Common myeloid progenitor, CD34-positive (primary cell): Measurements from ENCODE around the gene TMEM141.
"Not testable (repeated sequence)": the region's sequence is repeated elsewhere in the genome, so short reads cannot be mapped to it uniquely, and the experiment has no call there.

Source experiments
- CTCF ChIA-PET: fragments of 350-600 bp; sonication (Branson Sonifier 250); formaldehyde crosslinking; loops from one replicate; lab custom pipeline; 2021; ENCODE audit warnings: antibody characterized with exemption; lab: Charles Lee
- POLR2A ChIA-PET: fragments of 350-600 bp; sonication (Branson Sonifier 250); formaldehyde crosslinking; loops from one replicate; lab custom pipeline; 2021; ENCODE audit warnings: antibody characterized with exemption; lab: Charles Lee
- DNase-seq, 3 donors: peaks; one replicate each; pipeline versions ENCODE4 v3.0.0 to v3.0.0-alpha.2; 2013
- H3K27ac ChIP-seq, 2 experiments: 1 replicate in 1 of 2; 2 replicates in 1 of 2; pipeline ENCODE4 v1.7.0; 2013; ENCODE audit warnings: inconsistent platforms in 2 of 2, low read length in 2 of 2, mild to moderate bottlenecking in 2 of 2, low read depth in 1 of 2, moderate library complexity in 1 of 2; ENCODE audit not compliant: severe bottlenecking in 2 of 2, insufficient read depth in 1 of 2, poor library complexity in 1 of 2
- H3K27me3 ChIP-seq, 5 experiments: replicated peaks in 2 of 5; 1 replicate in 3 of 5; 2 replicates in 2 of 5; pipeline versions ENCODE4 v1.6.1 to v1.7.0; 2013; ENCODE audit warnings: low read length in 4 of 5, mild to moderate bottlenecking in 2 of 5, moderate library complexity in 2 of 5, inconsistent platforms in 1 of 5; ENCODE audit not compliant: insufficient read depth in 5 of 5, control insufficient read depth in 4 of 5
- H3K36me3 ChIP-seq, 4 experiments: 1 replicate in 2 of 4; 2 replicates in 2 of 4; pipeline versions ENCODE4 v1.6.1 to v1.7.0; 2013; ENCODE audit warnings: low read length in 3 of 4, control low read depth in 1 of 4, mild to moderate bottlenecking in 1 of 4; ENCODE audit not compliant: control insufficient read depth in 4 of 4, insufficient read depth in 4 of 4
- H3K4me1 ChIP-seq, 4 experiments: 1 replicate in 3 of 4; 2 replicates in 1 of 4; pipeline versions ENCODE4 v1.6.1 to v1.7.1; 2013; ENCODE audit warnings: low read length in 3 of 4, mild to moderate bottlenecking in 3 of 4, control low read depth in 1 of 4, inconsistent platforms in 1 of 4, moderate library complexity in 1 of 4; ENCODE audit not compliant: control insufficient read depth in 4 of 4, insufficient read depth in 4 of 4; ENCODE audit errors: control extremely low read depth in 1 of 4
- H3K4me3 ChIP-seq, 7 experiments: 1 replicate in 4 of 7; 2 replicates in 3 of 7; pipeline versions ENCODE4 v1.5.1 to v1.7.0; 2013; ENCODE audit warnings: mild to moderate bottlenecking in 7 of 7, low read length in 6 of 7, moderate library complexity in 6 of 7, inconsistent platforms in 2 of 7, low read depth in 2 of 7, control low read depth in 1 of 7; ENCODE audit not compliant: insufficient read depth in 4 of 7, control insufficient read depth in 1 of 7; ENCODE audit errors: extremely low read depth in 1 of 7
- H3K9me3 ChIP-seq, 5 experiments: 1 replicate in 4 of 5; 2 replicates in 1 of 5; pipeline versions ENCODE4 v1.6.1 to v1.7.1; 2013; ENCODE audit warnings: low read length in 4 of 5, mild to moderate bottlenecking in 2 of 5, inconsistent platforms in 1 of 5, low read depth in 1 of 5, moderate library complexity in 1 of 5; ENCODE audit not compliant: control insufficient read depth in 4 of 5, insufficient read depth in 2 of 5; ENCODE audit errors: control extremely low read depth in 1 of 5
- WGBS: methylation state at CpG from one replicate; pipeline ENCODE4 v1.1.5; 2013; ENCODE audit not compliant: insufficient coverage; 5-methylcytosine and 5-hydroxymethylcytosine counted together

TMEM141 gene

DNA sequence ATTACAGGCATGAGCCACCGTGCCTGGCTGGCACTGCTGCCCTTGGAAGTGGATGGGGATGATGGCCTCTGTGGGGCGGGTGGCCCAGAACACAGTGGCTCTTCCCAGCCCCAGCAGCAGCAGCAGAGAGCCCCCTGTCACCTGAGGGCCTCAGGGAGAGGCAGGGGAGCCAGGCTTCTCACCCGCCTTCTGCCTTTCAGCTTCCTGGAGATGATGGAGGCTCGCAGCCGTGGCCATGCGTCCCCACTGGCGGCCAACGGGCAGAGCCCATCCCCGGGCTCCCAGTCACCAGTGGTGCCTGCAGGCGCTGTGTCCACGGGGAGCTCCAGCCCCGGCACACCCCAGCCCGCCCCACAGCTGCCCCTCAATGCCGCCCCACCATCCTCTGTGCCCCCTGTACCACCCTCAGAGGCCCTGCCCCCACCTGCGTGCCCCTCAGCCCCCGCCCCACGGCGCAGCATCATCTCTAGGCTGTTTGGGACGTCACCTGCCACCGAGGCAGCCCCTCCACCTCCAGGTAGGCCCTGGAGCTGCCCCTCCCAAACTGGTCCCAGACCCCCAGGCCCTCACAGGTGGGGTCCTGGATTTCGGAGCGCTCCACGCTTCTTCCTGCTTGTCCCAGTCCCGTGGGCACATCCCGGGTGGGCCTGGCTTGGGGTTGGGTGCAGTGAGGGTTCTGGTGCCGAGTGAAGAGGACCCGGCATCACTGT is 46.2 kb downstream of the TMEM141 start:
- no peak for DNase-seq
- no peak overlapping the region for H3K27ac ChIP-seq
- no peaks in the 10 kb centered on the region for H3K9me3 ChIP-seq
- POLR2A ChIA-PET: no interaction called here
- peaks cover 0 to 37% (median 22%) of the 10 kb centered on the region in 4 experiments for H3K36me3 ChIP-seq
- no peaks in the 10 kb centered on the region for H3K27me3 ChIP-seq
- CTCF ChIA-PET: interaction anchor here (0.7 kb wide), 1 partner anchor 13 kb away, joined by 4 read pairs; no protein-coding TSS in a partner anchor
- peaks cover 0 to 14% (median 8%) of the 10 kb centered on the region in 4 experiments for H3K4me1 ChIP-seq
- H3K4me3 ChIP-seq: no peak overlapping the region
- 99% methylated on average over 18 of the region's 27 CpGs for WGBS

DNA sequence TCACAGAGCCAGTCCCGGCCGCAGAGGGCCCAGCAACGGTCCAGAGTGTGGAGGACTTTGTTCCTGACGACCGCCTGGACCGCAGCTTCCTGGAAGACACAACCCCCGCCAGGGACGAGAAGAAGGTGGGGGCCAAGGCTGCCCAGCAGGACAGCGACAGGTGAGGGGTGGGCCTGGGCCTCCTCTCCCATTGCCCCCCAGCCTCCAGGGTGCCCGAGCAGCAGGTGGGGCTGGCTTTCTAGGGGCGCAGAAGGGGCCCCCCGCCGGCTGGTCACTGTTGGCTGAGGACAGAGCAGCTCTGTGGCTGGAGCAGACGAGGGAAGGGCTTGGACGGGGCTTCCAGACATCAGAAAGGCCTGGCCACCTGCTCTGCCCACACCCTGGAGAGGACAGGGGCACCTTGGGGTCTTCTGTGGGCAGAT is 46.7 kb downstream of the TMEM141 start:
- H3K27me3 ChIP-seq, H3K9me3 ChIP-seq, CTCF ChIA-PET, POLR2A ChIA-PET, H3K4me3 ChIP-seq, H3K27ac ChIP-seq, DNase-seq: not testable (repeated sequence)
- H3K36me3 ChIP-seq: peaks cover 0 to 33% (median 18%) of the 10 kb centered on the region in 4 experiments
- 94% methylated on average over 10 of the region's 15 CpGs for WGBS
- H3K4me1 ChIP-seq: peaks cover 0 to 18% (median 12%) of the 10 kb centered on the region in 4 experiments

DNA sequence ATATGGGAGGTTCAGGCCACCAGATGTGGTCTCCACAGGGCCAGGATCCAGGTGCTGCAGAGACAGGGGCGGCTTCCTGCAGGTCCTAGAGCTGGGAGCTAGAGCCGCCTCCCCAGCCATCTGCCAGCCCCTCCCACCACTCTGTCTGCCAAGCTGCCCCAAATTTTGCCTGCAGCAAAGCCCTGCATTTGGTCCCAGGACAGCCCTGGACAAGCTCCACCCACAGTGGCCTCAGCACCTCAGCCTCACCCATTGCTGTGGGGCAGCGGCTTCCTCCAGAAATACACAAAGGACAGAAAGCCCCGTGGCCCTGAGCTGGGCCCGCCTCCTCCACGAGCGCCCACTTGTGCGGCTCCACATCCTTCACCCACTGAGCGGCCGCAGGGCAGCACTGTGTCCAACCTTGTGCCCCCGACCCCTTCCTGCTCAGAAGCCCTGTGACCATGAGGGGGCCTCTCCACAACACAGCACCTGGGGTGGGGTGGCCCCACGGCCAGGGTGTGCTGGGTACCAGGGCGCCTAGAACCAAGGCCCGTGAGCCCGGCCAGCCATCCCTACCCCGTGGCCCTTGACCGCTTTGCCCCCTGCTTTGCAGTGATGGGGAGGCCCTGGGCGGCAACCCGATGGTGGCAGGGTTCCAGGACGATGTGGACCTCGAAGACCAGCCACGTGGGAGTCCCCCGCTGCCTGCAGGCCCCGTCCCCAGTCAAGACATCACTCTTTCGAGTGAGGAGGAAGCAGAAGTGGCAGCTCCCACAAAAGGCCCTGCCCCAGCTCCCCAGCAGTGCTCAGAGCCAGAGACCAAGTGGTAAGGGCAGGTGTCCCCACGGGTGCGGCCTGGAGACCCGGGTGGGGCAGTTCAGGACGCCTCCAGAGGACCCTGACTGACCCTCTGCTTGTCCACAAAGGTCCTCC is 47.4 kb downstream of the TMEM141 start:
- Histone ChIP-seq H3K27ac (no peak overlapping the region), H3K9me3 (no peaks in the 10 kb centered on the region), H3K27me3 (peaks cover 0 to 4% (median 0%) of the 10 kb centered on the region in 5 experiments), H3K4me1 (peaks cover 0 to 24% (median 18%) of the 10 kb centered on the region in 4 experiments), H3K4me3 (no peak overlapping the region), H3K36me3 (peaks cover 0 to 33% (median 18%) of the 10 kb centered on the region in 4 experiments)
- DNase-seq: no peak
- POLR2A ChIA-PET: no interaction called here
- WGBS: 86% methylated on average over 19 of the region's 29 CpGs
- CTCF ChIA-PET: no interaction called here

DNA sequence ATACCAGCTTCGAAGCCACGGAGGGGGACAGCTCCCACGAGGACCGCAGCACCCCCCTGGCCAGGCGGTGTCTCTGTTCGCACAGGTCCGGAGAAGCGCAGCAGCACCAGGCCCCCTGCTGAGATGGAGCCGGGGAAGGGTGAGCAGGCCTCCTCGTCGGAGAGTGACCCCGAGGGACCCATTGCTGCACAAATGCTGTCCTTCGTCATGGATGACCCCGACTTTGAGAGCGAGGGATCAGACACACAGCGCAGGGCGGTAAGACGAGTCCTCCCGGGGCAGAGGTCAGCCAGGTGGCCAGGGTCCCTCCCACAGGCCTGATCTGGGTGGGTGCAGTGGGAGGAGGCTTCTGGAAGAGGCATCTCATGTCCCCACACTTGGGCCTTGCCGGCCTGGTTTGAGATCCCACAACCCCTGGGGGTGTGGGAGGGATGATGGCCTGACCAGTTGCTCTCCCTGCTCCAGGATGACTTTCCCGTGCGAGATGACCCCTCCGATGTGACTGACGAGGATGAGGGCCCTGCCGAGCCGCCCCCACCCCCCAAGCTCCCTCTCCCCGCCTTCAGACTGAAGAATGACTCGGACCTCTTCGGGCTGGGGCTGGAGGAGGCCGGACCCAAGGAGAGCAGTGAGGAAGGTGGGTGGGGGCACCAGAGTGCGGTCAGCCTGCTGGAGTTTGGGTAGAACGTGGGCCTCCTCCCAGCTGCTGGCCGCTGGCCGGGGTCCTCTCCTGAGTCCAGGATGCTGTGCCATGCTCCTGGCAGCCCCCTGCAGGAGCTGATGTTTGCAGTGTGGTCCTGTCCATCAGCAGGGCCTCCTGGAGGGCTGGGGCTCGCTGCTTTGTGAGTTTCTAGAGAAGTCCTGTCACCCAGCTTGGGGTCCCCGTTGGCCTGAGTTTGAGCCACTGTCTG is 48.3 kb downstream of the TMEM141 start:
- no peak for DNase-seq
- no peak overlapping the region for H3K27ac ChIP-seq
- no peak overlapping the region for H3K4me3 ChIP-seq
- H3K9me3 ChIP-seq: no peaks in the 10 kb centered on the region
- peaks cover 0 to 12% (median 0%) of the 10 kb centered on the region in 5 experiments for H3K27me3 ChIP-seq
- CTCF ChIA-PET: interaction anchor here (1.3 kb wide), 1 partner anchor 88 kb away, joined by 3 read pairs; no protein-coding TSS in a partner anchor
- WGBS: 96% methylated on average over 25 of the region's 36 CpGs
- peaks cover 0 to 29% (median 26%) of the 10 kb centered on the region in 4 experiments for H3K4me1 ChIP-seq
- H3K36me3 ChIP-seq: peaks cover 0 to 33% (median 17%) of the 10 kb centered on the region in 4 experiments
- POLR2A ChIA-PET: no interaction called here

DNA sequence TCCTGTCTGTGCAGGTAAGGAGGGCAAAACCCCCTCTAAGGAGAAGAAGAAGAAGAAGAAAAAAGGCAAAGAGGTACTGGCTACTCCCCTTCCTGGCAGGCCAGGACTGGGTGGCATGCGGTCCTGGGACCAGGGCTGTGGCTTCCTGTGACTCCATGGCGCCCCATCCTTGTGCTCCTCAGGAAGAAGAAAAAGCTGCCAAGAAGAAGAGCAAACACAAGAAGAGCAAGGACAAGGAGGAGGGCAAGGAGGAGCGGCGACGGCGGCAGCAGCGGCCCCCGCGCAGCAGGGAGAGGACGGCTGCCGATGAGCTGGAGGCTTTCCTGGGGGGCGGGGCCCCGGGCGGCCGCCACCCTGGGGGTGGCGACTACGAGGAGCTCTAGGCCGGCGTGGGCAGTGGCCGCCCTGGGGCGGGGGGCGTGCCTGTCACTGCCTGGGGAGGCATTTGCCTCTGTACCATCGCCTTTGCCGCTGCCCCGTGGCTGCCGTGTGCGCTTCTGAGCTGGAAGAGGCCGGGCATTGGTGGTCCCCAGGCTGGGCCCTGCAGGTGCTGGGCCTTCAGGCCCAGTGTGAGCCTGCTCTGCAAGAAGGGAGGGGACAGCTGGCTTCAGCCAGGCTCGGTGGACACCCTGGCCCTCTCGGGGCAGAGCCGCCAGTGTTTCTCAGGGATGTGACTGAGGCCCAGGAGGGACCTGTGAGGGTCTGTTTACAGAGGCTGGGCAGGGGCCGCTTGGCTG is 49.2 kb downstream of the TMEM141 start:
- 93% methylated on average over 31 of the region's 32 CpGs for WGBS
- no peak overlapping the region for H3K27ac ChIP-seq
- ChIA-PET POLR2A (interaction anchor here (1.0 kb wide), 1 partner anchor 18 kb away, joined by 3 read pairs; no protein-coding TSS in a partner anchor), CTCF (interaction anchor here (0.6 to 1.7 kb wide), 4 partner anchors 33 to 87 kb away, joined by 3 read pairs; partner anchors contain the start of gene RABL6)
- H3K4me3 ChIP-seq: no peak overlapping the region
- no peaks in the 10 kb centered on the region for H3K9me3 ChIP-seq
- no peak for DNase-seq
- H3K4me1 ChIP-seq: peaks cover 0 to 31% (median 27%) of the 10 kb centered on the region in 4 experiments
- H3K36me3 ChIP-seq: peaks cover 0 to 33% (median 17%) of the 10 kb centered on the region in 4 experiments
- peaks cover 0 to 19% (median 2%) of the 10 kb centered on the region in 5 experiments for H3K27me3 ChIP-seq
